Measurements from ENCODE around the gene ATRN. TPM values are rescaled to one million over a fixed set of nuclear protein-coding genes. Genes with fewer than 3 reads are reported as not detected.

The ATRN gene
- total and polyA plus RNA-seq, 2 donors from 2014 or later: 15.7 to 48.1 TPM

DNA sequence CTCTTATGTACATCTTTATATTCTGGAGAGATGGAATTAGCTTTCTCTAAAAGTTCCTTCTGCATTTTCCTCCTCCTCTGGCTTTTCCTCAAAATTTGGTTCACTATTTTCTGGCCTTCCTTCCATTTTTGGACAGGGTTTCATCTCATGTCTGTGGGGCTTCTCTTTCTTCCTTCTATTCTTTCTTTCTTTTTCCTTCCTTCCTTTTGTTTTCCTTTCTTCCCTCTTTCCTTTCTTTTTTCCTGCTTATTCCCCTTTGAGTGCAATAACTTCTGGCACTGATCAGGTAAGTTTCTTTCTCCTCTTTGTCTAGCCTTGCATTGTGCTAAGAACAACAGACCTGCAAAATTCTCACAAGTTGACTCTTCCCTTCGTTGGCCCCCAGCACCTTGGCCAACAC is 5.5 kb upstream of the ATRN start:
- intact Hi-C loops (cut with DNase I): no loop called here
- FAIRE-seq: no peak
- H3K27me3 ChIP-seq (ENCODE audit: control insufficient read depth, insufficient read depth, low read length): no peaks in the 10 kb centered on the region
- H3K9me3 ChIP-seq (ENCODE audit: control insufficient read depth in 2 of 3, insufficient read depth in 1 of 3, low read length in 3 of 3): no peaks in the 10 kb centered on the region
- H3K4me1 ChIP-seq (ENCODE audit: control insufficient read depth in 2 of 3, insufficient read depth in 2 of 3, low read depth in 1 of 3, low read length in 3 of 3): peaks cover 4% of the 10 kb centered on the region in 3 donors
- no peak for DNase-seq
- H3K4me3 ChIP-seq (ENCODE audit: low read length in 3 of 3): no peak overlapping the region
- H3K36me3 ChIP-seq (ENCODE audit: control insufficient read depth in 2 of 3, insufficient read depth in 3 of 3, low read length in 3 of 3): no peaks in the 10 kb centered on the region
- H3K27ac ChIP-seq (ENCODE audit: low read depth in 2 of 2, low read length in 2 of 2): no peak overlapping the region
- no peak overlapping the region for H3K9ac ChIP-seq (ENCODE audit: low read length in 3 of 3)
- TF ChIP-seq CTCF (IDR thresholded peaks at IDR 0.05; ENCODE audit: borderline replicate concordance, extremely low read depth, insufficient read depth): no peak

DNA sequence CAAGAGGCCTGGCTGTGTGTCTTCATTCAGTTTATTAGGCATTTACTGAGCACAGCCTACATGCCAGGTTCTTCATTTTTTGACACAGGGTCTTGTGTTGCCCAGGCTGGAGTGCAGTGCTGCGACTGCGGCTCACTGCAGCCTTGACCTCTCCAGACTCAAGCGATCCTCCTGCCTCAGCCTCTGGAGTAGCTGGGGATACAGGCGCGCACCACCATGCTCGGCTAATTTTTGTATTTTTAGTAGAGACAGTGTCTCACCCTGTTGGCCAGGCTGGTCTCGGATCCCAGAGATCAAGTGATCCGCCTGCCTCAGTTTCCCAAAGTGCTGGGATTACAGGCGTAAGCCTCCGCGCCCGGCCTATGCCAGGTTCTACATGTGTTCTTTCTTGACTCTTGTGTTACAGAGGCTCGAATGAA is 601 bp upstream of the ATRN start:
- peak overlapping the region; percentile 75 to 79 for H3K27ac ChIP-seq (ENCODE audit: low read depth in 2 of 2, low read length in 2 of 2)
- intact Hi-C loops (cut with DNase I): no loop called here

GRCh38 chr20:3471397-3472021 is 691 bp downstream of the ATRN start:
- TF ChIP-seq CTCF (IDR thresholded peaks at IDR 0.05; ENCODE audit: borderline replicate concordance, extremely low read depth, insufficient read depth): no peak
- peaks cover 0 to 22% (median 16%) of the 10 kb centered on the region in 3 donors for H3K4me1 ChIP-seq (ENCODE audit: control insufficient read depth in 2 of 3, insufficient read depth in 2 of 3, low read depth in 1 of 3, low read length in 3 of 3)
- intact Hi-C loops (cut with DNase I): no loop called here
- H3K4me3 ChIP-seq (ENCODE audit: low read length in 3 of 3): peak overlapping the region; percentile 65 to 78 (median 67)
- peak in 3 of 5 donors; percentile 10 to 80 (median 27) for DNase-seq
- H3K27ac ChIP-seq (ENCODE audit: low read depth in 2 of 2, low read length in 2 of 2): peak overlapping the region in 1 of 2 donors; percentile 79
- peak overlapping the region; percentile 38 to 82 (median 52) for H3K9ac ChIP-seq (ENCODE audit: low read length in 3 of 3)
- H3K27me3 ChIP-seq (ENCODE audit: control insufficient read depth, insufficient read depth, low read length): no peaks in the 10 kb centered on the region
- H3K36me3 ChIP-seq (ENCODE audit: control insufficient read depth in 2 of 3, insufficient read depth in 3 of 3, low read length in 3 of 3): no peaks in the 10 kb centered on the region
- FAIRE-seq: no peak
- no peaks in the 10 kb centered on the region for H3K9me3 ChIP-seq (ENCODE audit: control insufficient read depth in 2 of 3, insufficient read depth in 1 of 3, low read length in 3 of 3)

More for the DNA sequence above, 601 bp upstream of the ATRN start:
- no peak for DNase-seq
- no peak for TF ChIP-seq CTCF (IDR thresholded peaks at IDR 0.05; ENCODE audit: borderline replicate concordance, extremely low read depth, insufficient read depth)
- Histone ChIP-seq H3K4me1 (ENCODE audit: control insufficient read depth in 2 of 3, insufficient read depth in 2 of 3, low read depth in 1 of 3, low read length in 3 of 3) (peaks cover 0 to 22% (median 16%) of the 10 kb centered on the region in 3 donors), H3K9ac (ENCODE audit: low read length in 3 of 3) (peak overlapping the region; percentile 62 to 77 (median 70)), H3K9me3 (ENCODE audit: control insufficient read depth in 2 of 3, insufficient read depth in 1 of 3, low read length in 3 of 3) (no peaks in the 10 kb centered on the region), H3K36me3 (ENCODE audit: control insufficient read depth in 2 of 3, insufficient read depth in 3 of 3, low read length in 3 of 3) (no peaks in the 10 kb centered on the region), H3K27me3 (ENCODE audit: control insufficient read depth, insufficient read depth, low read length) (no peaks in the 10 kb centered on the region), H3K4me3 (ENCODE audit: low read length in 3 of 3) (peak overlapping the region; percentile 67 to 78 (median 73))
- FAIRE-seq: no peak
